NCI-H82 treated with DMSO at 0.1 percent for 48 hours (cell line): ENCODE results near the gene NECTIN3.

Experiments used
- DNase-seq: peaks from one replicate; lab custom pipeline; 2025; ENCODE audit not compliant: unreplicated experiment; lab: John Stamatoyannopoulos, UW

The NECTIN3 gene

DNA sequence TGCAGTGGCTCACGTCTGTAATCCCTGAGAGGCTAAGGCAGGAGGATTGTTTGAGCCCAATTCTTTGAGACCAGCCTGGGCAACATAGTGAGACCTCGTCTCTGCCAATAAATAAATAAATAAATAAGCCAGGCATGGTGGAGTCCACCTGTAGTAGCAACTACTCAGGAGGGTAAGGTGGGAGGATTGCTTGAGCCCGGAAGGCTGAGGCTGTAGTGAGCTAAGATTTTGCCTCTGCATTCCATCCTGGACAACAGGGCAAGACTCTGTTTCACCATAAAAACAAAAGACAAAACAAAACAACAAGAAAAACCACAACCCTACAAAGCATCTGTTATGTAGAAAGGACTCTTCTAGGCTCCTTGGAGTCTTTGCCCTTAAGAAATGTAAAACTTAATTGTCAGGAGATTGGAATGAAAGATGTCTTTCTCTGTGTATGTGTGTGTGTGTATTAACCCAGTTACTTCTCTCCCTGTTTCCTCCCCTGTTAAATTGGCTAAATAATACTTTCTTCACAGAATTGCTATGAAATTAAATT lies 9.5 kb downstream of the NECTIN3 start:
- no peak for DNase-seq

DNA sequence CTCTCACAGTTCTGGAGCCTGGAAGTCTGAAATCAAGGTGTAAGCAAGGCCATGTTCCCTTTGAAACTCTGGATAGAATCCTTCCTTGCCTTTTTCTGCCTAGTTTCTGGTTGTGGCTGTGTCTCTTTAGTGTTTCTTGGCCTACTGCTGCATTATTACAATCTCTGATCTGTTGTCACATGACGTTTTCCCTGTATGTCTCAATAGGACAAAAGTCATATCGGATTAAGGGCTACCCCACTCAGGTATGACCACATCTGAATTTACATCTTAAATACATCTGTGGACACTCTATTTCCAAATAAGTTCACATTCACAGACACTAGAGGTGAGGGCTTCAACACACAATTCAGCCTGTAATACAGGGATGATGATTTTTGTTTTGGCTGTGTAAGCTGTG lies 13.3 kb downstream of the NECTIN3 start:
- DNase-seq = no peak

GRCh38 chr3:111087924-111088469 lies 16.4 kb downstream of the NECTIN3 start:
- DNase-seq = no peak

- DNase-seq = no peak
Measured at GRCh38 chr3:111096487-111097209, 25.0 kb downstream of the NECTIN3 start.

GRCh38 chr3:111103807-111104206 lies 32.2 kb downstream of the NECTIN3 start:
- no peak for DNase-seq

DNA sequence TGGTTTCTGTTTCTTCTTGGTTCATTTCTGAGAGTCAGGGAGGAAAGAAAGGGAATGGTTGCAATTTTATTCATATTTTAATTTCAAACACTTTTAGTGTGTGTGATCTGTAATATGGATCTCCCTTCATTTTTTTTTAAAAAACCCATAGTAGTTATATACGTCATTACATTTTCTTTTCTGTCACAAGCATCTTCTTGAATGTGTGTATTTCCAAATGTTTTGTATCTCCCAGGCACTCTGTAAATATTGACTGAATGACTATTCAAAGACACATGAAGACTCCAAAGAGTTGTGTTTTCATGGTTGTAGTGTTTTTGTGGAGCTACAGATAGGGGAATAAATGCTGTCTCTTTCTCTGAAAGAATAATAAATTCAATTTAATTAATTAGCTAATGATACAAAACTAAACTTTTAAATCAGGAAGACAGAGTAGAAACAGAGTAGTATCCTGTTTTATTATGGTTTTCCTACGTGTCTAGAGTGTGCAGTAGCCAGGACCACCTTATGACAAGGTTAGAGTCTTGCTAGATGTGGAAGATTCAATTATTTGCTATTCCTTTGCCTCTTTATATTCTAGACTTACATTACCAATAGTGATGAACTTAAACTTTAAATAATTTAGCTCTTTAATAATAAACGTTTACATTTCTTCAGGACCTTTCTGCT lies 35.5 kb downstream of the NECTIN3 start:
- DNase-seq = no peak

- no peak for DNase-seq
Measured at GRCh38 chr3:111107662-111108035, 36.0 kb downstream of the NECTIN3 start.

DNA sequence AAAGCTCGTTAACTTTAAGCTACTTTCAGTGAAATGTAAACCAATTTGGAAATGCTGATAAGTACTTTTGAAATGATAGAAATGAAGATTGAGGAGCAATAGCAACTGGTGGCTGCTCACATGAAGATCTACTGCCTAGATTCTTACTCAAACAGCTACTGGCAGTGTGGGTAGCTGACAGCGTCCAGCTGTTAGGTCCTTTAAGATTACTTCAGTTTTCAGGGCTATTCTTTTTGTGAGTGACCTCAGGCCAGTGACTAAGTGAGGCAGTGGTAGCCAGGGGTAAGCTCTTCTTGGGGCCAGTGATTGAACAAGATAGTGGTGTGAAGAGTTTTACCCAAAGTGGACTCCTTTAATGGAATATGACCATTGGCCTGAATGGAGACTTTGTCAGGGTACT lies 41.3 kb downstream of the NECTIN3 start:
- no peak for DNase-seq

GRCh38 chr3:111128884-111129283 lies 57.3 kb downstream of the NECTIN3 start:
- DNase-seq = no peak

DNA sequence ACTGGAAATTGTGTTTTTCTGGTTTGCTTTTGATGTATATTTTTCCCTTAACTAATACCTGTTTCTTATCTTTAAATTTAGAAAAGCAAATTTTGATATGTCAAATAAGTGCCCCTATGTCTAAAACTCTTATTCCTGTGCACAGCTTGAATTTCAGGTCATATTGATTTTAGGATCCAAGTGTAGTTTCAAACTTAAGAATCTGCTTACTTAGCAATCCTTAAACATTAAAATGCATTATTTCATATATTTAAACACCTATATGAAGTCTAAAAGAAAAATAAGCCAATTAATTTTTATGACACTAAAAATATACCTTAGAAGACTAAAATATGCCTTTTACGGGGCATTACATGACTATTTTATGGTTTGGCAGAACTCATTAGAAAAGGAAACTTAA lies 59.2 kb downstream of the NECTIN3 start:
- no peak for DNase-seq

DNA sequence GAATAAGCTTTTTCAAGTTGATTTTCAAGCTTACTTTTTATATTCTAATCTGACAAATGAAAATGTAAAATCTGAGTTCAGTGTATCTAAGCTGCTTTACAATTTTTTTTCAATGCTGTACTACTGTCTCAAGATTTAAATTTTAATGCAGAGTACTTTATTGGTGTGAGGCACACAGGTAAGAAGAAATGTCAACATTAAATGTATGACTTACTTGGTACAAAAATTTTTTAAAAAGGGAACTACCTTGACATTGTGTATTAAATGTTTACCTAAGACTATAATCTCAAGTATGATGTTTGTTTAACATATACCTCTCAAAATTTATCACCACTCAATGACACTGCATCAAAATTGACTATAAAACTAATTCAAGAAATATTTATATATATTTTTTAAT lies 62.7 kb downstream of the NECTIN3 start:
- no peak for DNase-seq

DNA sequence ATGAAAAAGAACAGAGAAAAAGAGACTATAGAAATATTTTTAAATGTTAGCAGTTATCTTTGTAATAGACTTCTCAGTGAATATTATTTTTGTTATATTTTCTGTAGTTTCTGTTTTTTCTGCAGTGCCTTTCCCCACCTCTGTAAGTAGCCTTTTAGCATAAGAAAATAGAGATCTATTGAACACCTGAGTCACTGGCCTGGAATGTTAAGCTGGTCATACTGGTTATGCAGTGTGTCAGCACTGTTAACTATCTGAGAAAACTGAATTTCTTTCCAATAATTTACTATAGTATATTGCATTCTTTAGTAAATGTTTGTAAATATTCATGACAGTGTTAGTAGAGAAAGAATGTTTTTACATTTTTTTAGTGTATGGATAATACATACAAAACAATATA lies 79.8 kb downstream of the NECTIN3 start:
- DNase-seq = no peak

GRCh38 chr3:111152496-111152895 lies 80.9 kb downstream of the NECTIN3 start:
- no peak for DNase-seq

GRCh38 chr3:111156517-111156916 lies 84.9 kb downstream of the NECTIN3 start:
- no peak for DNase-seq

DNA sequence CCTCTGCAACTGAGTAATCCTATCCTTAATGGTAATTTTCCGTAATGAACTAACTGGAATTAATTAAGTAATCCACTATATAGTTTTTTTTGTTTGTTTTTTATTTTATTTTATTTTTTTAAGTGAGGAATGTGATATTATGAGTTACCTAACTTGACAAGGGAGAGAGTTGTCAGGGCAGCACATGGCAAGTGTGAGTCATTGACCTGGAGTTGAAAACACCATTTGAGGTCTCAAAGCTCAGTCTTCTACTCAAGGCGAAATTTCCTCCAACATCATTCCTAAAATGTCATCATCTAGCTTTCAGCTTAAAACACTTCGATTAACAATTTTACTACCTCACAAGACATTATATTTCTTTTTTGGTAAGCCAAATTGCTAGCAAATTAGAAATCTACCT lies 87.8 kb downstream of the NECTIN3 start:
- DNase-seq = no peak

GRCh38 chr3:111164621-111165020 lies 93.0 kb downstream of the NECTIN3 start:
- no peak for DNase-seq

DNA sequence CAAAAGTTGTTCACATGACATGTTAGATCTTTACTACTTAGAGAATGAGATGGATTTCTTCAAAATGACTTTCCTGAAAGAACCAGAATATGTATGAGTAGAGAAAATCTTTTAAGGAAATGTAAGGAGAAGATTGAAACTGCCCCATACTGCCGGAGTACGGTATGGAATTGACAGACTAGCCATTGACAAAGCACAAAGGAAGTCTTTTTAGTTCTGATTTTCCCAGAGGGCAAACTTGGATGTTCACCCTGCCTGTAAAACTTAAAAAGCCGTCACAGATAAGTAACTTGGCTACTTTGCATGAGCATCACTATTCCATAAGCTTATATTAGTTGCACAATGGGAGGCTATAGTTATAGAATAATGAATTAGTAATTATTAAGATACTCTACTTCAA lies 93.8 kb downstream of the NECTIN3 start:
- no peak for DNase-seq

DNA sequence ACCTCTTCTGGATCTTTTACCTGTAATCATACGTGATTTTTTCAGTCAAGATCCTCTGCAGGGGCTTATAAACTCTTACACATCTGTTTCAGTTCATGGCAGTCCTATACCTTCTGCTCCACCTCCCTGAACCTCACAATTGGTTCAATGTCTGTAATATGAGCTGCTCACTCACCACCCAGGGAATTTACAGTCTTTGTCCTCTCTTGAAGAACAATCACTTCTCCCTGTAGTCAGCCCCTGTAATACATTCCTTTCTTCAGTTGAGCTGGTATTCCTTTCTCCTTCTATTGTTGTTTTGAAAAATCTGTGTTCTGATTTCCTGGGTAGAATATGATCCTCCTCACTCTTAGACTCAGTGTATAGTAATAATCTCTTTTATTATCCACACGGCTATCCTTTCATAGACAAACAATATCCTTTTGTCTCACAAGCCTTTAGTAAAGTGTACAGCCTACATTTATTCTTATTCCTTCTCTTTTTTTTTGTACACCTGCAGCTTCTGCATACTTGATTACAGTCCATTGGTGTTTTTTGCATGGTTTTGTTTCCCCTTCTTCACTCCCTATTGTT lies 101.8 kb downstream of the NECTIN3 start:
- peak; percentile 7 for DNase-seq

GRCh38 chr3:111173906-111174305 lies 102.3 kb downstream of the NECTIN3 start:
- no peak for DNase-seq

DNA sequence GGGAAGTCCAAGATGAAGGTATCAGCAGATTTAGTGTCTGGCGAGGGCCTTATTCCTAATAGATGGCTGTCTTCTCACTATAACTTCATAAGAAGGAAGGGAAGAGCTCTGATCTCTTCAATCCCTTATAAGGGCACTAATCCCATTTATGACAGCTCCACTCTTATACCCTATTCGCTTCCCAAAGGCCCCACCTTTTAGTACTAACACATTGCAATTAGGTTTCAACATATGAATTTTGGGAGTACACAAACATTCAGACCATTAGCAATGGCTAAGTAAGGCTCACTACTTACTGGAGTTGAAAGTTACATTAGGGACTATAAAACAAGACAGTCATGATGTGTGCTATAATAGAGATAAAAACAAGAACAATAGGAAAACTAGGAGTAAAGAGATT lies 118.9 kb downstream of the NECTIN3 start:
- no peak for DNase-seq

DNA sequence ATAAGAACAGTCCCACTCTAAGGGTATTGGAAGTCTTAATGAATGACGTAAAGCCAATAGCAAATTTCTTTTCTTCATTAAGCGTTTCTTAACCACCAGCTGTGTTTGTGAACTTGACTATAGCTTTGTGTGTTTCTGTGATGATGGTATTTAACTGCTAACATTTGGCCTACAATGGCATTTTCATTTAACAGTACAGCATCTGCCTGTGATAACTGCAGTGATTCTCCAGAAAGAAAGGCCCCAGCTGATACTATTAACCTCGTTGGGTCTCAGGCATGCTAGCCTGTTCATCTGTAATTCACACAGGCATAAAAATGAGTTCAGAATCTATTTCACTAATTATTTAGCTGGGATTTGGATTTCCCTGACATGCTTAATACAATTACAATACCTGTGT lies 121.9 kb downstream of the NECTIN3 start:
- no peak for DNase-seq

- no peak for DNase-seq
Measured at GRCh38 chr3:111194048-111194447, 122.4 kb downstream of the NECTIN3 start.
